Muscle of leg (tissue), 16 donors: Measurements from ENCODE around the gene SBK1. TPM values are rescaled to one million over a fixed set of nuclear protein-coding genes. Genes with fewer than 3 reads are reported as not detected.
"Not testable (repeated sequence)": the region's sequence is repeated elsewhere in the genome, so short reads cannot be mapped to it uniquely, and the experiment has no call there.

Experiments
- DNase-seq: peaks from one replicate; pipeline ENCODE4 v3.0.0; 2013
- H3K27ac ChIP-seq: one replicate; pipeline ENCODE4 v1.5.1; 2013; ENCODE audit warnings: mild to moderate bottlenecking, low read length, control low read depth
- H3K27me3 ChIP-seq: one replicate; pipeline ENCODE4 v1.6.1; 2013; ENCODE audit warnings: low read length; ENCODE audit not compliant: control insufficient read depth, insufficient read depth
- H3K36me3 ChIP-seq: one replicate; pipeline ENCODE4 v1.6.1; 2013; ENCODE audit warnings: low read length; ENCODE audit not compliant: control insufficient read depth, insufficient read depth
- H3K4me1 ChIP-seq: one replicate; pipeline ENCODE4 v1.6.1; 2013; ENCODE audit warnings: low read length; ENCODE audit not compliant: control insufficient read depth, insufficient read depth
- H3K4me3 ChIP-seq: one replicate; pipeline ENCODE4 v1.5.1; 2013; ENCODE audit warnings: low read length, control low read depth
- H3K9me3 ChIP-seq: replicated peaks from 2 replicates; pipeline ENCODE4 v1.6.1; 2013; ENCODE audit warnings: low read depth, low read length; ENCODE audit not compliant: control insufficient read depth
- WGBS: methylation state at CpG from one replicate; pipeline ENCODE4 v1.1.5; 2013; ENCODE audit warnings: missing lambda C conversion rate; ENCODE audit not compliant: insufficient coverage; 5-methylcytosine and 5-hydroxymethylcytosine counted together
- long read RNA-seq, 11 donors: transcript quantifications; one replicate each; lab custom pipeline, GENCODE V29; 2026
- polyA plus RNA-seq, 8 donors: library from polyadenylated mRNA; unstranded; fragments of 120-200 nt; gene quantifications; one replicate each; pipeline versions ENCODE4 v1.2.1 to v1.2.3, GENCODE V29; 2013; ENCODE audit warnings: inconsistent platforms in 1 of 8, low replicate concordance in 1 of 8; ENCODE audit not compliant: insufficient read length in 8 of 8, insufficient read depth in 1 of 8
- total RNA-seq: library from RNA; stranded (reverse); fragments of 120-200 nt; gene quantifications from one replicate; pipeline ENCODE4 v1.2.4, GENCODE V29; 2013

SBK1 gene
- total RNA-seq (2.9 TPM), polyA plus RNA-seq (10 to 100 TPM; 10.8 to 19.3 (median 16.5) TPM)
- long read RNA-seq, donor 1 = 0 reads
- long read RNA-seq, donor 2 = 0 reads
- long read RNA-seq, donor 3 = 0 reads
- long read RNA-seq, donor 4 = 0 reads
- long read RNA-seq, donor 5, full-length matches to known transcripts = 3 of 8 reads
- long read RNA-seq, donor 5, partial matches to known transcripts = 5 of 8 reads
- long read RNA-seq, donor 5, other reads (novel, unspliced or antisense) = 0 of 8 reads
- long read RNA-seq, donor 6, full-length matches to known transcripts = 1 of 1 reads
- long read RNA-seq, donor 6, partial matches to known transcripts = 0 of 1 reads
- long read RNA-seq, donor 6, other reads (novel, unspliced or antisense) = 0 of 1 reads
- long read RNA-seq, donor 7, full-length matches to known transcripts = 1 of 17 reads
- long read RNA-seq, donor 7, partial matches to known transcripts = 11 of 17 reads
- long read RNA-seq, donor 7, other reads (novel, unspliced or antisense) = 5 of 17 reads
- long read RNA-seq, donor 8, partial matches to known transcripts = 17 of 17 reads
- long read RNA-seq, donor 8, other reads (novel, unspliced or antisense) = 0 of 17 reads
- long read RNA-seq, donor 9 = 0 reads
- long read RNA-seq, donor 10, partial matches to known transcripts = 176 of 187 reads
- long read RNA-seq, donor 10, other reads (novel, unspliced or antisense) = 11 of 187 reads
- long read RNA-seq, donor 11 = 0 reads

DNA sequence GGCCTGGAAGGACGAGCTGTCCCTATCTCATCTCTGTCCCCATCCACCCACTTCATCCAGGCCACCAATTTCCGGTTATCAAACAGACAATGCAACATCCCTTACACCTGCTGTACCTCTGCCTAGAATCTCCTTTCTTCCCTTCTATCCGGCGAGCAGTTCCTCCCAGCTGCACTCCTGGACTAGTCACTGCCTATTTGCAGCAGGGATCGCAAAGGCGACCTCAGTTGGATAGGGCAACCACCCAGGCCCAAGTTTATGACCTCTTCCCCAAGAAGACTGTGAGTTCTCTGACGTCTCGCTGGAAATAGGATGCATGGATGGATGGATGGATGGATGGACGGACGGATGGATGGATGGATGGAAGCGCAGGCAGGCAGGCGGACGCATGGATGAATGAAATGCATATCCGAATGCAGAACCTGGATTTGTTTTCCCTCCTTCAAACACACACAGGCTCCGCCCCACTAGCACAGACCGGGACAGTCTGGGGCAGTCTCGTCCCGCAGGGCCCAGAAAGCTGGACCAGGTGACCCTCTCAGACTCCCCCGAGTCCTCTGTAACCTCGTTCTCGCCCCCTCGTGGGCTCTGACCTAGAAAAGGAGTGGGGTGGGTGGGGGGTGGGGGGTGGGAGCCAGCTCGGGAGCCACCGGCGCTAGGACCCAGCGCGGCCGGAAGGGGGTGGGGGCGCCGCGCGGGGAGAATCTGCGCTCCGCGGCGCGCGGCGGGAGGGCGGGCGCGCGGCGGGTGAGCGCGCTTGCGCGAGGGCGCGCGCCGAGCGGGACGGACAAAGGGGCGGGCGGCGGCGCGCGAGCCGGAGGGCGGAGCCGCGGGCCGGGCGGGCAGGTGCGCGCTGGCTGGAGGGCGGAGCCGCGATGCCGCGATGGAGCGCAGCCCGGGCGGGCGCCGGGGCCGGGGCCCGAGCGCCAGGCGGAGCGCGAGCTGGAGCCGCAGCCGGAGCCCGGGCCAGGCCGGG is at the start of gene SBK1:
TSS of gene SBK1 (plus strand) at position 875 of the 976 bp plus-strand sequence. CDS start 24,867 bp downstream, outside the sequence.
- peaks cover 29% of the 10 kb centered on the region for H3K4me1 ChIP-seq
- 1% methylated on average over 76 of the region's 88 CpGs for WGBS
- DNase-seq = peak; percentile 89
- peak within 1 kb of the TSS; percentile 56 for H3K4me3 ChIP-seq
- H3K27me3 ChIP-seq = peaks cover 21% of the 10 kb centered on the region
- peak within 1 kb of the TSS; percentile 57 for H3K27ac ChIP-seq
- no peaks in the 10 kb centered on the region for H3K36me3 ChIP-seq
- no peaks in the 10 kb centered on the region for H3K9me3 ChIP-seq

DNA sequence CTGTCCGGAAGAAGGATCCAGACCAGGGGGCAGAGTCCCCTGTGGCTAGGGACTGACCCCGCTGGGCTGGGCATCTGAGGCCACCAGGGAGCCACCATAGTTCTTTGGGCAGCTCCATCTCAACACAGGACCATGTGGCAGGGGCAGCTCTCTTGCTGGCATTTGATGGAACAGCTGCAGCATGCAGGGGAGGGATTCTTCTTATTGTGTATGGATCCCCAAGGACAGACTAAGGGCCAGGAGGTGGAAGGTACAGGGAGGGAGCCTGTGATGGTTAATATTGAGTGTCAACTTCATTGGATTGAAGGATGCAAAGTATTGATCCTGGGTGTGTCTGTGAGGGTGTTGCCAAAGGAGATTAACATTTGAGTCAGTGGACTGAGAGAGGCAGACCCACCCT is 42.8 kb upstream of the SBK1 start:
- WGBS = 100% methylated on average over 1 of the region's 2 CpGs
- not testable (repeated sequence) for DNase-seq, H3K4me1 ChIP-seq, H3K27me3 ChIP-seq, H3K9me3 ChIP-seq, H3K4me3 ChIP-seq, H3K27ac ChIP-seq, H3K36me3 ChIP-seq

DNA sequence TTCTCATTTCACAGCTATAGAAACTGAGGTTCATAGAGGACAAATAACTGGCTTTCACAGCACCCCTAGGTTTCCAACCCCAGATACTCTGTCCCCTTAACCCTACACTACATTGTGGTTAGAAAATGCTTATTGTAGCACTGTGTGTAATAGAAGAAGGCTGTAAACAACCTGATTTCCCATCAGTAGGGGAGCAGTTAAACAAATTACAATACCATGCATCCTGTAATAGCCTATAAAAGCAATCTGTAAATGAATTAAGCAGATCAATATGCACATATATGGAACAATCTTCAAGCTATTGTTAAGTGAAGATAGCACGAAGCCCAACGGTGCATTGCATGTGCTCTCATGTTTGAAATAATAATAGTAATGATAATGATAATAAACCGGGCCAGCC is 41.3 kb upstream of the SBK1 start:
- Histone ChIP-seq H3K4me3 (no peak overlapping the region), H3K4me1 (no peaks in the 10 kb centered on the region), H3K9me3 (peaks cover 2% of the 10 kb centered on the region), H3K27ac (no peak overlapping the region), H3K27me3 (no peaks in the 10 kb centered on the region), H3K36me3 (no peaks in the 10 kb centered on the region)
- DNase-seq = no peak
- 40% methylated on average over 1 of the region's 3 CpGs for WGBS

DNA sequence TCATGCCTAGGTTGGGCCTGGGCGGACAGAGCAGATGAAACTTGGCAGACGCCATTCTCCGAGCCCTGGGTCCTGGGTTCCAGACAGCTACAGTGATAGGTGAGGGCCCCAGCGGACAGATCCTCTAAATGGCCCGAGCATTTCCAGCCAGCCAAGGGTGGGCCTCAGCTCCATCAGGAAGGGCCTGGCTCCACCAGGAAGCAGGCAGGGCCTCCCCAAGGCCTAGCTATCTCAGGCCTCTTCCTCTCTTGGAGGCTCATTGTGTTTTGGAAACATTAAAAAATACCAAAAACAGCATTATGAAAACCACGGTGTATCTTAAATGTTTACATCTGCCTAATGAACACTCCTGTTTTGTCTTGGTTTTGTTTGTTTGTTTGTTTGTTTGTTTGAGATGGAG is 38.2 kb upstream of the SBK1 start:
- peaks cover 11% of the 10 kb centered on the region for H3K27me3 ChIP-seq
- H3K9me3 ChIP-seq = peaks cover 2% of the 10 kb centered on the region
- peaks cover 10% of the 10 kb centered on the region for H3K4me1 ChIP-seq
- H3K4me3 ChIP-seq = no peak overlapping the region
- WGBS = 83% methylated on average over 5 of the region's 6 CpGs
- no peak overlapping the region for H3K27ac ChIP-seq
- no peaks in the 10 kb centered on the region for H3K36me3 ChIP-seq
- no peak for DNase-seq

DNA sequence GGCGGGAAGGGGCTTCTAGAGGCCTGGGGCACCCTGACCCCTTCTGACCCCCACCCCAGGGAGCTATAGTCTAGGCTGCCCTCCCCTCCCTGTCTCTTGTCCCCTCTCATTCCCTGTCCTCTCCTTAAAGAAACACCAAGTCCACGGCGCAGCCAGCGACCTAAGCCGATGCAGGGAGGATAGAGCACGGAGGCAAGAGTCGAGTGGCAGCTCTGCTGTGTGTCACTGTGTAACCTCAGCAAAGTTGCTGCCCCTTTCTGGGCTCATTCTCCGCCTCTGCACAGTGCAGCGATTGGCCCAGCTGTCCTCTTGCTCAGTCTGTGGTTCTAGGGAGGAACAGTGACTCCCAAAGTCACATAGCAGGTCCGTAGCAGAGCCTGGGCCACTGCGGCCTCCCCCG is 36.5 kb upstream of the SBK1 start:
- 73% methylated on average over 8 of the region's 12 CpGs for WGBS
- no peak overlapping the region for H3K27ac ChIP-seq
- no peak for DNase-seq

DNA sequence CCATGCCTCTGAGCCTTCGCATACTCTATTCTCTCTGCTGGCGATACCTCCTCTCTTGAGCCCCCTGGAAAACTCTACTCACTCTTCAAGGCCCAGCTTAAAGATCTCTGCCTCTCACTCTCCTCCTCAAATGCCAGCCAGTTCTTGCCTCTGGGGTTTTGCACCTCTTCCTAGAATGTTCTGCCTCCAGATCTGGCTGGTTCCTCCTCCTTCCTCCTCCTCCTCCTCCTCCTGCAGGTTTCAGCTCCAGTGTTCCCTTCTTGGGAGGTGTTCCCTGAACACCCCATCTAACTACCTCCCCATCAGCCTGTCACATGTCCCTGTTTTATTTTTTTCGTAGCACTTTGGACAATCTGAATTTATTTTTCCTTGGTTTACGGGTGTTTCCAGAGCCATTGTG is 35.1 kb upstream of the SBK1 start:
- Histone ChIP-seq H3K27ac (no peak overlapping the region), H3K4me3 (no peak overlapping the region), H3K36me3 (no peaks in the 10 kb centered on the region), H3K9me3 (peaks cover under 1% of the 10 kb centered on the region), H3K4me1 (peaks cover 14% of the 10 kb centered on the region), H3K27me3 (peaks cover 14% of the 10 kb centered on the region)
- no peak for DNase-seq
- WGBS = 86% methylated on average over 2 of the region's 4 CpGs

More for the DNA sequence above, 36.5 kb upstream of the SBK1 start:
- peaks cover 10% of the 10 kb centered on the region for H3K4me1 ChIP-seq
- peaks cover 2% of the 10 kb centered on the region for H3K9me3 ChIP-seq
- H3K27me3 ChIP-seq = peaks cover 12% of the 10 kb centered on the region
- H3K36me3 ChIP-seq = no peaks in the 10 kb centered on the region
- H3K4me3 ChIP-seq = no peak overlapping the region

DNA sequence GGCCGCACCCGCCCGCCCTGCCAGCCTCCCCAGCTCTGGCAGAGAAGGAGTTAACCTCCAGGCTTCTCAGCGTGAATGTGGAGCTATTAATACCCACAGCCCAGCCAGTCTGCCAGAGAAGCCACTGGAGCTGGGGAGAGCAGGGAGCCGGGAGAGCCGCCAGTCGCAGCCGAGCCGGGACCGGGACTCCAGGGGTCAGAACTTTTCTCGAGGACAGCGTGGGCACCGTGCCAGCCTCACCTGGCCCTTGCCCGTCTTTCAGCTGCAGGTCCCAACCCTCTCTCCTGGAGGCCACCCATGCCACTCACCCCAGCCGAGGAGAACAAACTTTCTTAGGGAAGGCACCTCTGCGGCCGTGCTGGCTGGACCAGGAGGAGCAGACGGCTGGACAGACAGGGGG is 33.8 kb upstream of the SBK1 start:
- H3K9me3 ChIP-seq = no peaks in the 10 kb centered on the region
- no peaks in the 10 kb centered on the region for H3K36me3 ChIP-seq
- peak overlapping the region; percentile 51 for H3K4me3 ChIP-seq
- peaks cover 25% of the 10 kb centered on the region for H3K4me1 ChIP-seq
- H3K27me3 ChIP-seq = peaks cover 14% of the 10 kb centered on the region
- 8% methylated on average over 17 of the region's 18 CpGs for WGBS
- peak; percentile 61 for DNase-seq
- peak overlapping the region; percentile 51 for H3K27ac ChIP-seq

DNA sequence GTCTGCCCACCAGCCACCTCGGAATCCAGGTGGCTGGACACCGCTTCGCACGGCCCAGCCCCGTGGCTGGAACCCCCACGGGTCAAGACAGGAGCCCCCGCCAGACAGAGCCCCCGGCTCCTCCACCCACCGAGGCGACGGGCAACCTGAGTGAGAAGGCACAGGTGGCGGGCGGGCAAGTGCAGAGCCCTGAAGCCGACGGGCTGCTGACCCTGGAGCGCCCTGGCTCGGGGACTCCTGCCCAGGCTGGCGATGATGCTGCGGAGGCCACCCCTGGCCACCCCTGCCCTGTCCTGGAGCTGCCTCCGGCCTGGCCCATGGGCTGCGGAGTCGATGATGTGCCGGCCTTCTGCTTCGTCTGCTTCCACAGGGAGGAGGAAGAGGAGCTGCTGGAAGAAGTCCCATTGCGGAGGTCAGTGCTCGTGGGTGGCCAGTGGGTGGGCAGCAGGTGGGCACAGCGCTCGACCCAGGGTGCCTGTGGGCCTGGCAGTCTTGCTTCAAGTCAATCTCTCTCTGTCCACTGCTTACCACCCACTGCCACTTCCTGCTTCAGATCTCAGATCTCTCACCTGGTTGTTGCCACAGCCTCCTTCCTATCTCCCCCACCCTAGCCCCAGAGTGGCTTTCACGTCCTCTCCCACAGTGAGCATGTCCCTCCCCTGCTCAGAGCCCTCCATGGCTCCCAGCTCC is 33.1 kb upstream of the SBK1 start:
- H3K4me3 ChIP-seq = peak overlapping the region; percentile 51
- 56% methylated on average over 23 of the region's 29 CpGs for WGBS
- DNase-seq = no peak
- no peaks in the 10 kb centered on the region for H3K9me3 ChIP-seq
- H3K27ac ChIP-seq = peak overlapping the region; percentile 51
- H3K27me3 ChIP-seq = peaks cover 14% of the 10 kb centered on the region
- H3K36me3 ChIP-seq = no peaks in the 10 kb centered on the region
- peaks cover 26% of the 10 kb centered on the region for H3K4me1 ChIP-seq

DNA sequence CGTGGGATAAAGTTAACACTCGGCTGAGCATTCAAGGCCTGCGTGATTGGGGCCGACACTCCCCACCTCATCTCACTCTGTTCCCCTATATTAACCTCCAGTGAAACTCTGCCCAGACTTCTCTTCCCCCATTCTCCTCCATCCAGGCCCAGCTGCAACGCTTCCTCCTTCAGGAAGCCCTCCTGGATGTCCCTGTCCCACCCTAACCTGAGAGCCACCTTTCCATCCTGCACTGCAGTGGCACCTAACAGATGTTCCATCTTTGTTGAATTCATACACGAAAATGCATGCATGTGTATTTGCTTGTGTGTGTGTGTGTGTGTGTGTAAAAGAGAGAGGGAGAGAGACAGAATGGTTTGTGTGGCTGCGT is 32.6 kb upstream of the SBK1 start:
- no peak for DNase-seq
- Histone ChIP-seq H3K27ac (peak overlapping the region; percentile 51), H3K4me3 (peak overlapping the region; percentile 51), H3K9me3 (no peaks in the 10 kb centered on the region), H3K27me3 (peaks cover 15% of the 10 kb centered on the region), H3K4me1 (peaks cover 29% of the 10 kb centered on the region), H3K36me3 (no peaks in the 10 kb centered on the region)
- 61% methylated on average over 6 of the region's 7 CpGs for WGBS
